Activated CD8-positive, alpha-beta memory T cell treated with anti-CD3 and anti-CD28 coated beads for 1 hour (primary cell): ENCODE measurements around the gene PYGM.
"Not testable (repeated sequence)": the region's sequence is repeated elsewhere in the genome, so short reads cannot be mapped to it uniquely, and the experiment has no call there.

ENCODE experiments used
- DNase-seq, 2 donors: peaks; one replicate each; pipeline ENCODE4 v3.0.0-alpha.2; 2020; ENCODE audit warnings: low read depth in 1 of 2; ENCODE audit errors: extremely low read depth in 1 of 2

Gene PYGM

GRCh38 chr11:64718780-64719124 lies 41.0 kb downstream of the PYGM start:
- DNase-seq = no peak

GRCh38 chr11:64718084-64718779 lies 41.5 kb downstream of the PYGM start:
- no peak for DNase-seq

GRCh38 chr11:64717268-64717578 lies 42.6 kb downstream of the PYGM start:
- no peak for DNase-seq

GRCh38 chr11:64716473-64717267 lies 43.1 kb downstream of the PYGM start:
- DNase-seq = no peak

GRCh38 chr11:64715756-64716472 lies 43.9 kb downstream of the PYGM start:
- DNase-seq = no peak

GRCh38 chr11:64715110-64715509 lies 44.7 kb downstream of the PYGM start:
- DNase-seq = no peak

GRCh38 chr11:64714666-64715065 lies 45.1 kb downstream of the PYGM start:
- no peak for DNase-seq

GRCh38 chr11:64713781-64714363 lies 45.9 kb downstream of the PYGM start:
- DNase-seq = no peak

GRCh38 chr11:64713016-64713707 lies 46.6 kb downstream of the PYGM start:
- DNase-seq = no peak

- DNase-seq = no peak
Measured at GRCh38 chr11:64712430-64713015, 47.3 kb downstream of the PYGM start.

GRCh38 chr11:64711956-64712362 lies 47.8 kb downstream of the PYGM start:
- DNase-seq = no peak

GRCh38 chr11:64711138-64711955 lies 48.4 kb downstream of the PYGM start:
- DNase-seq = no peak

- DNase-seq = no peak
Measured at GRCh38 chr11:64710418-64711137, 49.2 kb downstream of the PYGM start.

- DNase-seq = no peak
Measured at GRCh38 chr11:64705501-64705900, 54.3 kb downstream of the PYGM start.

- DNase-seq = no peak
Measured at GRCh38 chr11:64703048-64703447, 56.7 kb downstream of the PYGM start.

- DNase-seq = not testable (repeated sequence)
Measured at GRCh38 chr11:64701956-64702355, 57.8 kb downstream of the PYGM start.

GRCh38 chr11:64698427-64698826 lies 61.3 kb downstream of the PYGM start:
- DNase-seq = no peak

GRCh38 chr11:64697663-64698375 lies 62.0 kb downstream of the PYGM start:
- no peak for DNase-seq
